Activated CD8-positive, alpha-beta memory T cell treated with anti-CD3 and anti-CD28 coated beads for 48 hours (primary cell): ENCODE measurements around the gene APOL6.
"Not testable (repeated sequence)": the region's sequence is repeated elsewhere in the genome, so short reads cannot be mapped to it uniquely, and the experiment has no call there.

Experiments
- DNase-seq, 3 experiments: peaks; one replicate each; pipeline ENCODE4 v3.0.0-alpha.2; 2020; ENCODE audit warnings: low read depth in 2 of 3, low spot score in 2 of 3

Gene APOL6

GRCh38 chr22:35617137-35617755, 31.0 kb upstream of the APOL6 start, which contains the start of gene MB:
MB (minus strand) TSS chr22:35617329; CDS start chr22:35617257, 72 bp downstream.
- DNase-seq, result no peak

- DNase-seq, result no peak
Observed at GRCh38 chr22:35618427-35619223, 29.6 kb upstream of the APOL6 start.

GRCh38 chr22:35619336-35620094, 28.7 kb upstream of the APOL6 start:
- no peak for DNase-seq

GRCh38 chr22:35620624-35621251, 27.5 kb upstream of the APOL6 start:
- no peak for DNase-seq

GRCh38 chr22:35621451-35621850, 26.8 kb upstream of the APOL6 start:
- DNase-seq, result no peak

- no peak for DNase-seq
Observed at GRCh38 chr22:35622191-35622913, 25.9 kb upstream of the APOL6 start.

GRCh38 chr22:35623885-35624284, 24.4 kb upstream of the APOL6 start:
- DNase-seq, result not testable (repeated sequence)

GRCh38 chr22:35624547-35624946, 23.7 kb upstream of the APOL6 start:
- no peak for DNase-seq

- DNase-seq, result no peak
Observed at GRCh38 chr22:35625763-35626432, 22.3 kb upstream of the APOL6 start.

- DNase-seq, result peak in 1 of 3 experiments; percentile 23
Observed at GRCh38 chr22:35627267-35628041, 20.8 kb upstream of the APOL6 start.

- no peak for DNase-seq
Observed at GRCh38 chr22:35628732-35629131, 19.5 kb upstream of the APOL6 start.

- peak; percentile 31 to 61 (median 39) for DNase-seq
Observed at GRCh38 chr22:35629406-35630216, 18.6 kb upstream of the APOL6 start.

GRCh38 chr22:35630387-35630793, 17.9 kb upstream of the APOL6 start:
- DNase-seq, result no peak

- no peak for DNase-seq
Observed at GRCh38 chr22:35630891-35631290, 17.4 kb upstream of the APOL6 start.

GRCh38 chr22:35631597-35631996, 16.6 kb upstream of the APOL6 start:
- DNase-seq, result peak in 1 of 3 experiments; percentile 10

- DNase-seq, result no peak
Observed at GRCh38 chr22:35632935-35633334, 15.3 kb upstream of the APOL6 start.

GRCh38 chr22:35633520-35633919, 14.7 kb upstream of the APOL6 start:
- DNase-seq, result no peak

GRCh38 chr22:35634015-35634414, 14.2 kb upstream of the APOL6 start:
- no peak for DNase-seq
